WTC11 (cell line): ENCODE measurements around the gene TMEM236. TPM values are rescaled to one million over a fixed set of nuclear protein-coding genes. Genes with fewer than 3 reads are reported as not detected.

Source experiments
- ATAC-seq: fragments of 200-7000 bp; cut with Tn5 transposase; 2 replicates; pipeline ENCODE4 v1.10.0; 2021; ENCODE audit warnings: mild to moderate bottlenecking, moderate library complexity
- CTCF ChIA-PET: fragments of 300-600 bp; sonication (Branson Sonifier 250); formaldehyde crosslinking; loops from one replicate; lab custom pipeline; 2021; ENCODE audit warnings: antibody characterized with exemption; lab: Charles Lee
- POLR2A ChIA-PET: fragments of 350-600 bp; sonication (Branson Sonifier 250); formaldehyde crosslinking; loops from one replicate; lab custom pipeline; 2021; ENCODE audit warnings: antibody characterized with exemption; lab: Charles Lee
- DNase-seq: peaks from one replicate; pipeline ENCODE4 v3.0.0; 2021; ENCODE audit warnings: low spot score
- H3K27ac Mint-ChIP-seq: 2 replicates; pipeline ENCODE4 v1.8.0; 2021; ENCODE audit warnings: mixed read lengths
- H3K27me3 Mint-ChIP-seq: 2 replicates; pipeline ENCODE4 v1.8.0; 2021; ENCODE audit warnings: low read depth, mild to moderate bottlenecking, moderate library complexity, mixed read lengths
- H3K36me3 Mint-ChIP-seq: 2 replicates; pipeline ENCODE4 v1.8.0; 2021; ENCODE audit warnings: mixed read lengths
- H3K4me1 Mint-ChIP-seq: 2 replicates; pipeline ENCODE4 v1.8.0; 2022; ENCODE audit warnings: mixed read lengths
- H3K4me3 Mint-ChIP-seq: 2 replicates; pipeline ENCODE4 v1.8.0; 2021; ENCODE audit warnings: mild to moderate bottlenecking, moderate library complexity, mixed read lengths
- H3K9me3 Mint-ChIP-seq: 2 replicates; pipeline ENCODE4 v1.8.0; 2021; ENCODE audit warnings: mixed read lengths
- ATF1 ChIP-seq: sonication (generic); formaldehyde crosslinking; IDR thresholded peaks from 2 replicates; pipeline ENCODE4 v1.8.1; 2023; ENCODE audit warnings: mild to moderate bottlenecking, moderate library complexity, missing genetic modification reagents
- CREB1 ChIP-seq: sonication (generic); formaldehyde crosslinking; IDR thresholded peaks from 2 replicates; pipeline ENCODE4 v1.8.0; 2023; ENCODE audit warnings: mild to moderate bottlenecking, missing genetic modification reagents
- HMGA2 ChIP-seq: fragments of 250-450 bp; sonication (Bioruptor Pico); IDR thresholded peaks from 2 replicates; pipeline ENCODE4 v1.4.0; 2021; ENCODE audit warnings: mild to moderate bottlenecking, moderate library complexity
- HMGXB4 ChIP-seq: sonication (generic); formaldehyde crosslinking; IDR thresholded peaks from 2 replicates; pipeline ENCODE4 v1.8.1; 2023; ENCODE audit warnings: mild to moderate bottlenecking, moderate library complexity, missing genetic modification reagents
- MXD4 ChIP-seq: fragments of 250-450 bp; sonication (Bioruptor Pico); IDR thresholded peaks from 2 replicates; pipeline ENCODE4 v1.8.0; 2021; ENCODE audit warnings: mild to moderate bottlenecking, moderate library complexity, borderline replicate concordance
- PREB ChIP-seq: sonication (generic); formaldehyde crosslinking; IDR thresholded peaks from 2 replicates; pipeline ENCODE4 v1.8.1; 2022; ENCODE audit warnings: mild to moderate bottlenecking, missing genetic modification reagents, moderate library complexity, borderline replicate concordance
- SOX15 ChIP-seq: fragments of 250-450 bp; sonication (Bioruptor Pico); IDR thresholded peaks from 2 replicates; pipeline ENCODE4 v1.9.0; 2021; ENCODE audit warnings: mild to moderate bottlenecking
- TEAD4 ChIP-seq: sonication (generic); formaldehyde crosslinking; IDR thresholded peaks from 2 replicates; pipeline ENCODE4 v1.8.0; 2022; ENCODE audit warnings: mild to moderate bottlenecking, missing genetic modification reagents
- ZNF121 ChIP-seq: sonication (generic); formaldehyde crosslinking; IDR thresholded peaks from 2 replicates; pipeline ENCODE4 v1.8.0; 2023; ENCODE audit warnings: missing genetic modification reagents
- ZNF317 ChIP-seq: sonication (generic); formaldehyde crosslinking; IDR thresholded peaks from 2 replicates; pipeline ENCODE4 v1.8.1; 2023; ENCODE audit warnings: low read depth, mild to moderate bottlenecking, moderate library complexity, missing genetic modification reagents, borderline replicate concordance
- ZNF532 ChIP-seq: fragments of 250-450 bp; sonication (Bioruptor Pico); IDR thresholded peaks from 2 replicates; pipeline ENCODE4 v1.9.0; 2021; ENCODE audit warnings: mild to moderate bottlenecking, borderline replicate concordance
- total RNA-seq: library from RNA; stranded (reverse); gene quantifications from 3 replicates; pipeline ENCODE4 v1.2.3, GENCODE V29; 2021
- TF ChIP-seq, protein P1 (sequence below): sonication (generic); formaldehyde crosslinking; IDR thresholded peaks from 2 replicates; pipeline ENCODE4 v1.8.0; 2022; ENCODE audit warnings: missing genetic modification reagents
- TF ChIP-seq, protein P2 (sequence below): sonication (generic); formaldehyde crosslinking; IDR thresholded peaks from 2 replicates; pipeline ENCODE4 v1.8.1; 2023; ENCODE audit warnings: mild to moderate bottlenecking, missing genetic modification reagents, moderate library complexity
- TF ChIP-seq, protein P3 (sequence below): sonication (generic); formaldehyde crosslinking; conservative IDR thresholded peaks from 2 replicates; pipeline ENCODE4 v1.8.1; 2022; ENCODE audit warnings: mild to moderate bottlenecking, missing genetic modification reagents

The TMEM236 gene
- total RNA-seq, 1 experiment from 2014 or later, result 0.04 TPM

- H3K36me3 Mint-ChIP-seq, result peaks cover 30% of the 10 kb centered on the region
- no peak overlapping the region for H3K4me3 Mint-ChIP-seq
- peaks cover 9% of the 10 kb centered on the region for H3K4me1 Mint-ChIP-seq
- DNase-seq (no peak), ATAC-seq (no peak)
- no peaks in the 10 kb centered on the region for H3K9me3 Mint-ChIP-seq
- H3K27ac Mint-ChIP-seq, result peak overlapping the region; percentile 2; the same call in 1 of the 2 replicates
- no peak for TF ChIP-seq ATF1 (CRISPR knock-in tag)
- POLR2A ChIA-PET, result no interaction called here
- no peaks in the 10 kb centered on the region for H3K27me3 Mint-ChIP-seq
- CTCF ChIA-PET, result interaction anchor here (0.8 kb wide), 1 partner anchor 91 kb away, joined by 3 read pairs; no protein-coding TSS in a partner anchor
These were observed 41.8 kb upstream of the TMEM236 start for GRCh38 chr10:17710181-17710580.

DNA sequence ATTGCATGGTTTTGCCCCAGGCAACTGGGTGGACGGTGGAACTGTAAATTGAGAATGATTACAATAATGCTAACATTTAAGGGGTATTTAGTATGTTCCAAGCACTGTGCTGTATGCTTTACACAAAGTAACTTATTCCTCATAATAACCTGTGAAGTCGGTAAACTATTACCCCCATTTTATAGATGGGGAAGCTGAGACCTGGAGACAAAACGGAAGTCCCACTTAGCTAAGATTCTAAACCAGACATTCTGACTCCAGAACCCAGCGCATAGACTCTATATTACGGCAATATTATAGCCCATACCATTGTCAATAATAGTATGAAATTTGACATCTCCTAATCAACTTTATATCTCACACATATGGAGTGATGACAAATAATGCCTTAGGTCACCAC, 39.9 kb upstream of the TMEM236 start:
- TF ChIP-seq, protein P1, sequence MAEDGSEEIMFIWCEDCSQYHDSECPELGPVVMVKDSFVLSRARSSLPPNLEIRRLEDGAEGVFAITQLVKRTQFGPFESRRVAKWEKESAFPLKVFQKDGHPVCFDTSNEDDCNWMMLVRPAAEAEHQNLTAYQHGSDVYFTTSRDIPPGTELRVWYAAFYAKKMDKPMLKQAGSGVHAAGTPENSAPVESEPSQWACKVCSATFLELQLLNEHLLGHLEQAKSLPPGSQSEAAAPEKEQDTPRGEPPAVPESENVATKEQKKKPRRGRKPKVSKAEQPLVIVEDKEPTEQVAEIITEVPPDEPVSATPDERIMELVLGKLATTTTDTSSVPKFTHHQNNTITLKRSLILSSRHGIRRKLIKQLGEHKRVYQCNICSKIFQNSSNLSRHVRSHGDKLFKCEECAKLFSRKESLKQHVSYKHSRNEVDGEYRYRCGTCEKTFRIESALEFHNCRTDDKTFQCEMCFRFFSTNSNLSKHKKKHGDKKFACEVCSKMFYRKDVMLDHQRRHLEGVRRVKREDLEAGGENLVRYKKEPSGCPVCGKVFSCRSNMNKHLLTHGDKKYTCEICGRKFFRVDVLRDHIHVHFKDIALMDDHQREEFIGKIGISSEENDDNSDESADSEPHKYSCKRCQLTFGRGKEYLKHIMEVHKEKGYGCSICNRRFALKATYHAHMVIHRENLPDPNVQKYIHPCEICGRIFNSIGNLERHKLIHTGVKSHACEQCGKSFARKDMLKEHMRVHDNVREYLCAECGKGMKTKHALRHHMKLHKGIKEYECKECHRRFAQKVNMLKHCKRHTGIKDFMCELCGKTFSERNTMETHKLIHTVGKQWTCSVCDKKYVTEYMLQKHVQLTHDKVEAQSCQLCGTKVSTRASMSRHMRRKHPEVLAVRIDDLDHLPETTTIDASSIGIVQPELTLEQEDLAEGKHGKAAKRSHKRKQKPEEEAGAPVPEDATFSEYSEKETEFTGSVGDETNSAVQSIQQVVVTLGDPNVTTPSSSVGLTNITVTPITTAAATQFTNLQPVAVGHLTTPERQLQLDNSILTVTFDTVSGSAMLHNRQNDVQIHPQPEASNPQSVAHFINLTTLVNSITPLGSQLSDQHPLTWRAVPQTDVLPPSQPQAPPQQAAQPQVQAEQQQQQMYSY (CRISPR knock-in tag), result no peak
- TF ChIP-seq ZNF317, result no peak
- H3K4me3 Mint-ChIP-seq, result no peak overlapping the region
- DNase-seq (no peak), ATAC-seq (no peak)
- POLR2A ChIA-PET, result no interaction called here
- H3K27ac Mint-ChIP-seq, result no peak overlapping the region
- H3K27me3 Mint-ChIP-seq, result no peaks in the 10 kb centered on the region
- H3K4me1 Mint-ChIP-seq, result peaks cover 9% of the 10 kb centered on the region
- H3K9me3 Mint-ChIP-seq, result no peaks in the 10 kb centered on the region
- H3K36me3 Mint-ChIP-seq, result peaks cover 26% of the 10 kb centered on the region
- CTCF ChIA-PET, result interaction anchor here (1.1 kb wide), 1 partner anchor 95 kb away, joined by 3 read pairs; the partner anchor contains the start of gene HACD1

GRCh38 chr10:17712717-17713471, 39.1 kb upstream of the TMEM236 start:
- H3K36me3 Mint-ChIP-seq, result peaks cover 26% of the 10 kb centered on the region
- ChIA-PET POLR2A (no interaction called here), CTCF (interaction anchor here (1.1 kb wide), 1 partner anchor 96 kb away, joined by 3 read pairs; the partner anchor contains the start of gene HACD1)
- peaks cover 9% of the 10 kb centered on the region for H3K4me1 Mint-ChIP-seq
- H3K9me3 Mint-ChIP-seq, result no peaks in the 10 kb centered on the region
- H3K4me3 Mint-ChIP-seq, result peak overlapping the region; percentile 43
- TF ChIP-seq TEAD4 (CRISPR knock-in tag), result no peak
- no peak for TF ChIP-seq PREB (CRISPR knock-in tag)
- TF ChIP-seq, protein P2, sequence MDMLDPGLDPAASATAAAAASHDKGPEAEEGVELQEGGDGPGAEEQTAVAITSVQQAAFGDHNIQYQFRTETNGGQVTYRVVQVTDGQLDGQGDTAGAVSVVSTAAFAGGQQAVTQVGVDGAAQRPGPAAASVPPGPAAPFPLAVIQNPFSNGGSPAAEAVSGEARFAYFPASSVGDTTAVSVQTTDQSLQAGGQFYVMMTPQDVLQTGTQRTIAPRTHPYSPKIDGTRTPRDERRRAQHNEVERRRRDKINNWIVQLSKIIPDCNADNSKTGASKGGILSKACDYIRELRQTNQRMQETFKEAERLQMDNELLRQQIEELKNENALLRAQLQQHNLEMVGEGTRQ (CRISPR knock-in tag), result no peak
- no peak for TF ChIP-seq SOX15 (CRISPR knock-in tag)
- peak; percentile 20; the same call in 1 of the 2 replicates for TF ChIP-seq HMGA2 (CRISPR knock-in tag)
- TF ChIP-seq, all 79 proteins: peak for 1
- Mint-ChIP-seq H3K27ac (peak overlapping the region; percentile 63), H3K27me3 (no peaks in the 10 kb centered on the region)
- ATAC-seq, result peak; percentile 47; the same call in 1 of the 2 replicates
- no peak for DNase-seq

- ChIA-PET CTCF (no interaction called here), POLR2A (no interaction called here)
- Mint-ChIP-seq H3K9me3 (no peaks in the 10 kb centered on the region), H3K4me3 (no peak overlapping the region), H3K36me3 (peaks cover 28% of the 10 kb centered on the region), H3K27me3 (no peaks in the 10 kb centered on the region), H3K4me1 (peaks cover 9% of the 10 kb centered on the region), H3K27ac (peak overlapping the region; percentile 31; the same call in 1 of the 2 replicates)
- no peak for ATAC-seq
- no peak for DNase-seq
- TF ChIP-seq ZNF532 (CRISPR knock-in tag), result no peak
- TF ChIP-seq CREB1 (CRISPR knock-in tag), result no peak
- no peak for TF ChIP-seq MXD4 (CRISPR knock-in tag)
- TF ChIP-seq HMGXB4 (CRISPR knock-in tag), result no peak
- no peak for TF ChIP-seq ZNF121 (CRISPR knock-in tag)
- TF ChIP-seq HMGA2 (CRISPR knock-in tag), result no peak
- TF ChIP-seq, protein P3, sequence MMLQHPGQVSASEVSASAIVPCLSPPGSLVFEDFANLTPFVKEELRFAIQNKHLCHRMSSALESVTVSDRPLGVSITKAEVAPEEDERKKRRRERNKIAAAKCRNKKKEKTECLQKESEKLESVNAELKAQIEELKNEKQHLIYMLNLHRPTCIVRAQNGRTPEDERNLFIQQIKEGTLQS (CRISPR knock-in tag), result no peak
These were observed 38.2 kb upstream of the TMEM236 start for GRCh38 chr10:17713758-17714157.
